HEK293T (cell line): ENCODE results near the gene ALPP.

Experiments
- BHLHE40 ChIP-seq: fragments of 450-650 bp; IDR thresholded peaks from 2 replicates; pipeline ENCODE4 v1.6.1; 2016; ENCODE audit warnings: mild to moderate bottlenecking, moderate library complexity, borderline replicate concordance
- CTBP1 ChIP-seq: fragments of 450-650 bp; IDR thresholded peaks from 2 replicates; pipeline ENCODE4 v1.6.1; 2016; ENCODE audit warnings: borderline replicate concordance
- ELF4 ChIP-seq: fragments of 450-650 bp; IDR thresholded peaks from 2 replicates; pipeline ENCODE4 v1.6.1; 2017; ENCODE audit warnings: antibody characterized with exemption
- FOXA1 ChIP-seq: fragments of 450-650 bp; IDR thresholded peaks from 2 replicates; pipeline ENCODE4 v1.6.1; 2016; ENCODE audit warnings: mild to moderate bottlenecking
- FOXK2 ChIP-seq: fragments of 450-650 bp; IDR thresholded peaks from 2 replicates; pipeline ENCODE4 v1.6.1; 2016; ENCODE audit warnings: mild to moderate bottlenecking
- HDGF ChIP-seq: fragments of 450-650 bp; IDR thresholded peaks from 2 replicates; pipeline ENCODE4 v1.6.1; 2017; ENCODE audit warnings: antibody characterized with exemption, borderline replicate concordance
- L3MBTL2 ChIP-seq: fragments of 450-650 bp; conservative IDR thresholded peaks from 2 replicates; pipeline ENCODE4 v1.6.1; 2016; ENCODE audit warnings: mild to moderate bottlenecking
- LEF1 ChIP-seq: fragments of 450-650 bp; IDR thresholded peaks from 2 replicates; pipeline ENCODE4 v1.6.1; 2017; ENCODE audit warnings: mild to moderate bottlenecking, borderline replicate concordance
- NFRKB ChIP-seq: fragments of 450-650 bp; IDR thresholded peaks from 2 replicates; pipeline ENCODE4 v1.6.1; 2016; ENCODE audit warnings: mild to moderate bottlenecking, moderate library complexity
- SP1 ChIP-seq: fragments of 450-650 bp; IDR thresholded peaks from 2 replicates; pipeline ENCODE4 v1.6.1; 2017
- SUZ12 ChIP-seq: fragments of 450-650 bp; IDR thresholded peaks from 2 replicates; pipeline ENCODE4 v1.6.1; 2016; ENCODE audit warnings: mild to moderate bottlenecking
- TARDBP ChIP-seq: fragments of 450-650 bp; IDR thresholded peaks from 2 replicates; pipeline ENCODE4 v1.6.1; 2016
- TF ChIP-seq, protein P1 (sequence below): fragments of 450-650 bp; IDR thresholded peaks from 2 replicates; pipeline ENCODE4 v1.6.1; 2016

DNA sequence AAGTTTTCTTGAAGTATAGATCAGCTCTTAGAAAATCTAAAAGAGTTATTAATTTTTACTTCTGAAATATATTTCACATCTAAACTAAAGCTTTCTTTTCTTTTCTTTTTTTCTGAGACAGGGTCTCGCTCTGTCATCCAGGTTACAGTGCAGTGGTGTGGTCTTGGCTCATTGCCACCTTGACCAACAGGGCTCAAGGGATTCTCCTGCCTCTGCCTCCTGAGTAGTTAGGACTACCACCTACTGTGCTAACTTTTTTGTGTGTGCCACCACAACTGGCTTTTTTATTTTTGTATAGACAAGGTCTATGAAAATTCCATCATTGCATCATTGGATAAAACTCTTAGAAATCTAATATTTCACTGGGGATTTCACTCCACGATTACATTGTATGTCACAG, 18.1 kb downstream of the ALPP start:
- no peak for TF ChIP-seq LEF1
- no peak for TF ChIP-seq BHLHE40
- no peak for TF ChIP-seq HDGF
- TF ChIP-seq SUZ12: no peak
- TF ChIP-seq SP1: no peak
- TF ChIP-seq TARDBP: no peak
- no peak for TF ChIP-seq FOXA1
- TF ChIP-seq, protein P1, sequence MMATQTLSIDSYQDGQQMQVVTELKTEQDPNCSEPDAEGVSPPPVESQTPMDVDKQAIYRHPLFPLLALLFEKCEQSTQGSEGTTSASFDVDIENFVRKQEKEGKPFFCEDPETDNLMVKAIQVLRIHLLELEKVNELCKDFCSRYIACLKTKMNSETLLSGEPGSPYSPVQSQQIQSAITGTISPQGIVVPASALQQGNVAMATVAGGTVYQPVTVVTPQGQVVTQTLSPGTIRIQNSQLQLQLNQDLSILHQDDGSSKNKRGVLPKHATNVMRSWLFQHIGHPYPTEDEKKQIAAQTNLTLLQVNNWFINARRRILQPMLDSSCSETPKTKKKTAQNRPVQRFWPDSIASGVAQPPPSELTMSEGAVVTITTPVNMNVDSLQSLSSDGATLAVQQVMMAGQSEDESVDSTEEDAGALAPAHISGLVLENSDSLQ: no peak
- no peak for TF ChIP-seq CTBP1
- no peak for TF ChIP-seq FOXK2
- TF ChIP-seq ELF4: no peak
- no peak for TF ChIP-seq NFRKB
- TF ChIP-seq L3MBTL2: no peak
